SK-N-SH (cell line): Measurements from ENCODE around the gene JPH3. TPM values are rescaled to one million over a fixed set of nuclear protein-coding genes. Genes with fewer than 3 reads are reported as not detected.

Source experiments
- CTCF ChIA-PET: fragments of 300-600, 350-600 bp; formaldehyde crosslinking; extraction: SDS; loops from one replicate; lab custom pipeline; 2021; lab: Yijun Ruan, JAX
- POLR2A ChIA-PET: fragments of 350-600 bp; sonication (Branson Sonifier 250); formaldehyde crosslinking; extraction: SDS; loops from one replicate; lab custom pipeline; 2020; ENCODE audit warnings: antibody characterized with exemption, inconsistent platforms; lab: Yijun Ruan, JAX
- DNase-seq: peaks from one replicate; pipeline ENCODE4 v3.0.0; 2012
- H2AFZ ChIP-seq: fragments of 200-600 bp; sonication (generic); 2 replicates; pipeline ENCODE4 v1.8.1; 2016; ENCODE audit warnings: antibody characterized with exemption, mild to moderate bottlenecking, low read depth
- H3F3A ChIP-seq: fragments of 200-600 bp; sonication (generic); replicated peaks from 2 replicates; pipeline ENCODE3; 2016; ENCODE audit warnings: antibody characterized with exemption, mild to moderate bottlenecking; ENCODE audit not compliant: insufficient read depth
- H3K27ac ChIP-seq, 2 experiments: fragments of 200-500 bp in 1 of 2; fragments of 200-600 bp in 1 of 2; sonication (Bioruptor generic) in 1 of 2; sonication (generic), shearing (Covaris generic) in 1 of 2; 2 replicates each; pipeline versions ENCODE4 v1.5.1 to v1.6.1; 2014 to 2016; ENCODE audit warnings: low read depth in 2 of 2, inconsistent platforms in 1 of 2, low read length in 1 of 2, mild to moderate bottlenecking in 1 of 2, mixed read lengths in 1 of 2
- H3K27me3 ChIP-seq: fragments of 200-600 bp; sonication (generic), shearing (Covaris generic); 2 replicates; pipeline ENCODE4 v1.6.1; 2016; ENCODE audit warnings: mixed run types; ENCODE audit not compliant: insufficient read depth
- H3K36me3 ChIP-seq, 2 experiments: fragments of 200-500 bp in 1 of 2; fragments of 200-600 bp in 1 of 2; sonication (Bioruptor generic) in 1 of 2; sonication (generic) in 1 of 2; replicated peaks in 1 of 2; 2 replicates each; pipeline versions ENCODE3 to v1.5.1; 2014 to 2016; ENCODE audit warnings: low read length in 1 of 2, mild to moderate bottlenecking in 1 of 2; ENCODE audit not compliant: insufficient read depth in 2 of 2, control insufficient read depth in 1 of 2
- H3K4me1 ChIP-seq, 2 experiments: fragments of 200-500 bp in 1 of 2; fragments of 200-600 bp in 1 of 2; sonication (Bioruptor generic) in 1 of 2; sonication (generic), shearing (Covaris generic) in 1 of 2; 2 replicates each; pipeline versions ENCODE4 v1.5.1 to v1.6.1; 2014 to 2016; ENCODE audit warnings: low read depth in 1 of 2, low read length in 1 of 2, mixed run types in 1 of 2; ENCODE audit not compliant: insufficient read depth in 2 of 2, control insufficient read depth in 1 of 2
- H3K4me2 ChIP-seq: fragments of 200-600 bp; sonication (generic), shearing (Covaris generic); 2 replicates; pipeline ENCODE4 v1.6.1; 2017; ENCODE audit warnings: mixed run types
- H3K4me3 ChIP-seq, 2 experiments: fragments of 200-500 bp in 1 of 2; fragments of 200-600 bp in 1 of 2; sonication (Bioruptor generic) in 1 of 2; sonication (generic), shearing (Covaris generic) in 1 of 2; 2 replicates each; pipeline versions ENCODE4 v1.5.1 to v1.8.1; 2014 to 2016; ENCODE audit warnings: low read depth in 2 of 2, inconsistent platforms in 1 of 2, low read length in 1 of 2, mild to moderate bottlenecking in 1 of 2, mixed read lengths in 1 of 2, moderate library complexity in 1 of 2
- H3K79me2 ChIP-seq: fragments of 200-600 bp; sonication (generic); 2 replicates; pipeline ENCODE4 v1.8.1; 2017; ENCODE audit warnings: mild to moderate bottlenecking; ENCODE audit not compliant: insufficient read depth
- H3K9ac ChIP-seq: fragments of 200-600 bp; sonication (generic); 2 replicates; pipeline ENCODE4 v1.6.1; 2017; ENCODE audit warnings: mixed run types
- H3K9me2 ChIP-seq: fragments of 200-600 bp; sonication (generic); 2 replicates; pipeline ENCODE4 v1.6.1; 2017; ENCODE audit warnings: mixed run types
- H3K9me3 ChIP-seq: fragments of 200-600 bp; sonication (generic); 2 replicates; pipeline ENCODE4 v1.6.1; 2017; ENCODE audit warnings: mixed run types, mild to moderate bottlenecking, moderate library complexity
- H4K20me1 ChIP-seq: fragments of 200-600 bp; sonication (generic); 2 replicates; pipeline ENCODE4 v1.6.1; 2017; ENCODE audit warnings: mild to moderate bottlenecking, mixed run types; ENCODE audit not compliant: insufficient read depth
- ELF1 ChIP-seq: IDR thresholded peaks from 2 replicates; pipeline ENCODE4 v1.4.0; 2012
- FOSL2 ChIP-seq: IDR thresholded peaks from 2 replicates; pipeline ENCODE4 v1.4.0; 2012; ENCODE audit warnings: low read depth, mild to moderate bottlenecking, moderate library complexity, borderline replicate concordance
- FOXJ3 ChIP-seq: sonication (generic); formaldehyde crosslinking; IDR thresholded peaks from 2 replicates; pipeline ENCODE4 v1.5.1; 2020; ENCODE audit warnings: mild to moderate bottlenecking, missing genetic modification reagents
- FOXM1 ChIP-seq: IDR thresholded peaks from 2 replicates; pipeline ENCODE4 v1.4.0; 2012; ENCODE audit warnings: low read depth, mild to moderate bottlenecking
- GATA2 ChIP-seq: sonication (generic); formaldehyde crosslinking; IDR thresholded peaks from 2 replicates; pipeline ENCODE4 v1.5.0; 2020; ENCODE audit warnings: mild to moderate bottlenecking, missing genetic modification reagents
- MEF2A ChIP-seq: IDR thresholded peaks from 2 replicates; pipeline ENCODE4 v1.4.0; 2012; ENCODE audit warnings: low read depth, borderline replicate concordance
- MXI1 ChIP-seq: IDR thresholded peaks from 2 replicates; pipeline ENCODE4 v1.6.1; 2012; ENCODE audit warnings: mild to moderate bottlenecking, low read depth, low read length, improper control_type of control experiment
- RAD21 ChIP-seq: IDR thresholded peaks from 2 replicates; pipeline ENCODE4 v1.6.1; 2012; ENCODE audit warnings: mild to moderate bottlenecking, low read length
- REST ChIP-seq: IDR thresholded peaks from 2 replicates; pipeline ENCODE4 v1.6.1; 2012; ENCODE audit warnings: mild to moderate bottlenecking, low read depth, low read length, moderate library complexity
- RXRA ChIP-seq: IDR thresholded peaks from 2 replicates; pipeline ENCODE4 v1.4.0; 2012; ENCODE audit warnings: low read depth, mild to moderate bottlenecking, borderline replicate concordance
- SIN3A ChIP-seq: IDR thresholded peaks from 2 replicates; pipeline ENCODE4 v1.6.1; 2012; ENCODE audit warnings: low read depth, mild to moderate bottlenecking, low read length, moderate library complexity, borderline replicate concordance
- SMC3 ChIP-seq: IDR thresholded peaks from 2 replicates; pipeline ENCODE4 v1.6.1; 2012; ENCODE audit warnings: low read depth, low read length, improper control_type of control experiment
- TAF1 ChIP-seq: IDR thresholded peaks from 2 replicates; pipeline ENCODE4 v1.6.1; 2012; ENCODE audit warnings: low read depth, mild to moderate bottlenecking, low read length, moderate library complexity, borderline replicate concordance
- TCF12 ChIP-seq: IDR thresholded peaks from 2 replicates; pipeline ENCODE4 v1.4.0; 2012
- TEAD4 ChIP-seq: IDR thresholded peaks from 2 replicates; pipeline ENCODE4 v1.4.0; 2012; ENCODE audit warnings: mild to moderate bottlenecking, borderline replicate concordance; ENCODE audit not compliant: insufficient read depth
- WGBS: methylation state at CpG from one replicate; pipeline ENCODE4 v1.1.6; 2017; ENCODE audit warnings: low lambda C conversion rate; 5-methylcytosine and 5-hydroxymethylcytosine counted together
- polyA plus RNA-seq, 3 experiments: library from polyadenylated mRNA; depleted of rRNA; stranded (reverse); fragments of >200 nt; gene quantifications; 2 replicates each; pipeline ENCODE4 v1.2.3, GENCODE V29; 2012
- TF ChIP-seq, protein P1 (sequence below): IDR thresholded peaks from 2 replicates; pipeline ENCODE4 v1.4.0; 2012; ENCODE audit warnings: low read depth
- TF ChIP-seq, protein P2 (sequence below): IDR thresholded peaks from 2 replicates; pipeline ENCODE4; 2012
- TF ChIP-seq, protein P3 (sequence below): fragments of 200-600 bp; sonication (generic); IDR thresholded peaks from 2 replicates; pipeline ENCODE4 v1.6.1; 2017; ENCODE audit warnings: antibody characterized with exemption, mild to moderate bottlenecking, moderate library complexity

JPH3 gene
- polyA plus RNA-seq, 1 of the 3 experiments (the other 2 are of a cell fraction), result 0.25 TPM

GRCh38 chr16:87687126-87687910 is 85.0 kb downstream of the JPH3 start:
- H3K79me2 ChIP-seq, result no peaks in the 10 kb centered on the region
- DNase-seq, result no peak
- no peaks in the 10 kb centered on the region for H4K20me1 ChIP-seq
- H3K9me2 ChIP-seq, result no peaks in the 10 kb centered on the region
- no peak overlapping the region for H3K9ac ChIP-seq
- no peak overlapping the region for H3K4me3 ChIP-seq
- H3K27me3 ChIP-seq, result no peaks in the 10 kb centered on the region; the same call in 1 of the 2 replicates
- no peaks in the 10 kb centered on the region for H3K9me3 ChIP-seq
- H2AFZ ChIP-seq, result no peak overlapping the region
- no peak overlapping the region for H3K27ac ChIP-seq
- no peaks in the 10 kb centered on the region for H3K36me3 ChIP-seq
- no peaks in the 10 kb centered on the region for H3F3A ChIP-seq
- POLR2A ChIA-PET, result no interaction called here
- H3K4me2 ChIP-seq, result no peak overlapping the region
- WGBS, result 61% methylated on average over 17 of the region's 31 CpGs
- TF ChIP-seq REST (no peak), SMC3 (no peak)
- TF ChIP-seq, all 33 proteins: peak for 0
- CTCF ChIA-PET, result no interaction called here
- H3K4me1 ChIP-seq, result peaks cover 0 to 3% of the 10 kb centered on the region in 2 experiments; a peak in 1 of 4 replicates

GRCh38 chr16:87687998-87688529 is 85.8 kb downstream of the JPH3 start:
- Histone ChIP-seq H2AFZ (no peak overlapping the region), H3K27ac (no peak overlapping the region), H3K79me2 (no peaks in the 10 kb centered on the region), H3K9me2 (no peaks in the 10 kb centered on the region), H3K4me3 (no peak overlapping the region)
- TF ChIP-seq, protein P1, sequence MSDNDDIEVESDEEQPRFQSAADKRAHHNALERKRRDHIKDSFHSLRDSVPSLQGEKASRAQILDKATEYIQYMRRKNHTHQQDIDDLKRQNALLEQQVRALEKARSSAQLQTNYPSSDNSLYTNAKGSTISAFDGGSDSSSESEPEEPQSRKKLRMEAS, result no peak
- no peak for TF ChIP-seq TEAD4
- no peak for TF ChIP-seq FOXJ3
- TF ChIP-seq, protein P2, sequence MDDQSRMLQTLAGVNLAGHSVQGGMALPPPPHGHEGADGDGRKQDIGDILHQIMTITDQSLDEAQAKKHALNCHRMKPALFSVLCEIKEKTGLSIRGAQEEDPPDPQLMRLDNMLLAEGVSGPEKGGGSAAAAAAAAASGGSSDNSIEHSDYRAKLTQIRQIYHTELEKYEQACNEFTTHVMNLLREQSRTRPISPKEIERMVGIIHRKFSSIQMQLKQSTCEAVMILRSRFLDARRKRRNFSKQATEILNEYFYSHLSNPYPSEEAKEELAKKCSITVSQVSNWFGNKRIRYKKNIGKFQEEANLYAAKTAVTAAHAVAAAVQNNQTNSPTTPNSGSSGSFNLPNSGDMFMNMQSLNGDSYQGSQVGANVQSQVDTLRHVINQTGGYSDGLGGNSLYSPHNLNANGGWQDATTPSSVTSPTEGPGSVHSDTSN, result no peak
- no peak for TF ChIP-seq GATA2
- no peak for TF ChIP-seq MEF2A
- TF ChIP-seq ELF1, result no peak
- no peak for TF ChIP-seq FOXM1
- no peak for TF ChIP-seq RXRA
- TF ChIP-seq TCF12, result no peak
- TF ChIP-seq TAF1, result no peak
- no peak for TF ChIP-seq FOSL2
- TF ChIP-seq, protein P3, sequence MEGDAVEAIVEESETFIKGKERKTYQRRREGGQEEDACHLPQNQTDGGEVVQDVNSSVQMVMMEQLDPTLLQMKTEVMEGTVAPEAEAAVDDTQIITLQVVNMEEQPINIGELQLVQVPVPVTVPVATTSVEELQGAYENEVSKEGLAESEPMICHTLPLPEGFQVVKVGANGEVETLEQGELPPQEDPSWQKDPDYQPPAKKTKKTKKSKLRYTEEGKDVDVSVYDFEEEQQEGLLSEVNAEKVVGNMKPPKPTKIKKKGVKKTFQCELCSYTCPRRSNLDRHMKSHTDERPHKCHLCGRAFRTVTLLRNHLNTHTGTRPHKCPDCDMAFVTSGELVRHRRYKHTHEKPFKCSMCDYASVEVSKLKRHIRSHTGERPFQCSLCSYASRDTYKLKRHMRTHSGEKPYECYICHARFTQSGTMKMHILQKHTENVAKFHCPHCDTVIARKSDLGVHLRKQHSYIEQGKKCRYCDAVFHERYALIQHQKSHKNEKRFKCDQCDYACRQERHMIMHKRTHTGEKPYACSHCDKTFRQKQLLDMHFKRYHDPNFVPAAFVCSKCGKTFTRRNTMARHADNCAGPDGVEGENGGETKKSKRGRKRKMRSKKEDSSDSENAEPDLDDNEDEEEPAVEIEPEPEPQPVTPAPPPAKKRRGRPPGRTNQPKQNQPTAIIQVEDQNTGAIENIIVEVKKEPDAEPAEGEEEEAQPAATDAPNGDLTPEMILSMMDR, result no peak
- no peak for TF ChIP-seq MXI1
- no peak for TF ChIP-seq SMC3
- TF ChIP-seq SIN3A, result no peak
- TF ChIP-seq RAD21, result no peak
- TF ChIP-seq, all 33 proteins: peak for 0
- ChIA-PET POLR2A (no interaction called here), CTCF (interaction anchor here (1.3 kb wide), 1 partner anchor 82 kb away, joined by 4 read pairs; no protein-coding TSS in a partner anchor)
- WGBS, result 55% methylated on average over 2 of the region's 14 CpGs
- no peak for DNase-seq
- Histone ChIP-seq H3F3A (no peaks in the 10 kb centered on the region), H4K20me1 (no peaks in the 10 kb centered on the region), H3K36me3 (no peaks in the 10 kb centered on the region), H3K4me2 (no peak overlapping the region), H3K9me3 (no peaks in the 10 kb centered on the region), H3K4me1 (peaks cover 0 to 3% of the 10 kb centered on the region in 2 experiments; a peak in 1 of 4 replicates), H3K27me3 (no peaks in the 10 kb centered on the region; the same call in 1 of the 2 replicates), H3K9ac (no peak overlapping the region)
